Inferior parietal cortex (tissue), 1 donor: Measurements from ENCODE around the gene PPFIBP1.
"Not testable (repeated sequence)": the region's sequence is repeated elsewhere in the genome, so short reads cannot be mapped to it uniquely, and the experiment has no call there.

Source experiments
- DNase-seq: peaks from one replicate; pipeline ENCODE4 v3.0.0-alpha.2; 2016; ENCODE audit errors: extremely low spot score

PPFIBP1 gene

GRCh38 chr12:27591698-27592097 lies 67.7 kb downstream of the PPFIBP1 start:
- not testable (repeated sequence) for DNase-seq

GRCh38 chr12:27592548-27592947 lies 68.5 kb downstream of the PPFIBP1 start:
- no peak for DNase-seq

- no peak for DNase-seq
Observed at GRCh38 chr12:27593266-27593665, 69.3 kb downstream of the PPFIBP1 start.

- peak; percentile 89 for DNase-seq
Observed at GRCh38 chr12:27595231-27595642, 71.2 kb downstream of the PPFIBP1 start.

GRCh38 chr12:27598866-27599265 lies 74.9 kb downstream of the PPFIBP1 start:
- DNase-seq: not testable (repeated sequence)

GRCh38 chr12:27601056-27601828 lies 77.2 kb downstream of the PPFIBP1 start:
- not testable (repeated sequence) for DNase-seq

- DNase-seq: no peak
Observed at GRCh38 chr12:27602516-27602915, 78.5 kb downstream of the PPFIBP1 start.

- DNase-seq: no peak
Observed at GRCh38 chr12:27604431-27604830, 80.4 kb downstream of the PPFIBP1 start.

GRCh38 chr12:27606986-27607385 lies 83.0 kb downstream of the PPFIBP1 start:
- no peak for DNase-seq

GRCh38 chr12:27607591-27607990 lies 83.6 kb downstream of the PPFIBP1 start:
- DNase-seq: no peak

GRCh38 chr12:27608890-27609289 lies 84.9 kb downstream of the PPFIBP1 start:
- DNase-seq: no peak

GRCh38 chr12:27610374-27610773 lies 86.4 kb downstream of the PPFIBP1 start:
- DNase-seq: no peak

- no peak for DNase-seq
Observed at GRCh38 chr12:27614386-27614785, 90.4 kb downstream of the PPFIBP1 start.

GRCh38 chr12:27614866-27615265 lies 90.9 kb downstream of the PPFIBP1 start:
- DNase-seq: no peak

- DNase-seq: no peak
Observed at GRCh38 chr12:27615331-27615891, 91.4 kb downstream of the PPFIBP1 start.

GRCh38 chr12:27616356-27617142 lies 92.5 kb downstream of the PPFIBP1 start:
- DNase-seq: no peak

GRCh38 chr12:27618836-27619235 lies 94.8 kb downstream of the PPFIBP1 start:
- no peak for DNase-seq

GRCh38 chr12:27619308-27619707 lies 95.3 kb downstream of the PPFIBP1 start:
- DNase-seq: no peak

- DNase-seq: no peak
Observed at GRCh38 chr12:27620121-27620520, 96.1 kb downstream of the PPFIBP1 start.

GRCh38 chr12:27622436-27623195 lies 98.6 kb downstream of the PPFIBP1 start:
- DNase-seq: no peak

- DNase-seq: no peak
Observed at GRCh38 chr12:27623645-27624044, 99.6 kb downstream of the PPFIBP1 start.

- DNase-seq: no peak
Observed at GRCh38 chr12:27624586-27624985, 100.6 kb downstream of the PPFIBP1 start.
